Astrocyte (in vitro differentiated cells and primary cell): ENCODE results near the gene CFI. TPM values are rescaled to one million over a fixed set of nuclear protein-coding genes. Genes with fewer than 3 reads are reported as not detected.

ENCODE experiments used
- DNase-seq: peaks from one replicate; pipeline ENCODE4 v3.0.0-alpha.2; 2010; ENCODE audit warnings: low read depth
- FAIRE-seq: peaks from 2 replicates; lab custom pipeline; 2011; peaks lifted over from hg19 to GRCh38; lab: Jason Lieb, UNC
- H2AFZ ChIP-seq: 2 replicates; pipeline ENCODE4 v1.6.0; 2012; ENCODE audit warnings: low read depth, low read length, inconsistent platforms
- H3K27ac ChIP-seq: 2 replicates; pipeline ENCODE4 v1.5.1; 2011; ENCODE audit warnings: low read depth, low read length, inconsistent platforms
- H3K27me3 ChIP-seq: 2 replicates; pipeline ENCODE4 v1.6.0; 2011; ENCODE audit warnings: low read length, inconsistent platforms; ENCODE audit not compliant: insufficient read depth
- H3K36me3 ChIP-seq: 2 replicates; pipeline ENCODE4 v1.5.1; 2011; ENCODE audit warnings: low read length, inconsistent platforms; ENCODE audit not compliant: insufficient read depth
- H3K4me1 ChIP-seq: 2 replicates; pipeline ENCODE4 v1.5.1; 2011; ENCODE audit warnings: low read length, inconsistent platforms; ENCODE audit not compliant: insufficient read depth
- H3K4me2 ChIP-seq: 2 replicates; pipeline ENCODE4 v1.6.0; 2012; ENCODE audit warnings: low read length, inconsistent platforms
- H3K4me3 ChIP-seq: 2 replicates; pipeline ENCODE4 v1.5.1; 2011; ENCODE audit warnings: low read depth, mild to moderate bottlenecking, low read length, inconsistent platforms; ENCODE audit not compliant: insufficient read depth
- H3K79me2 ChIP-seq: 2 replicates; pipeline ENCODE4 v1.6.0; 2012; ENCODE audit warnings: mild to moderate bottlenecking, low read length, inconsistent platforms; ENCODE audit not compliant: insufficient read depth
- H3K9ac ChIP-seq: 2 replicates; pipeline ENCODE4 v1.6.0; 2012; ENCODE audit warnings: mild to moderate bottlenecking, low read length, inconsistent platforms
- H3K9me3 ChIP-seq: 2 replicates; pipeline ENCODE4 v1.5.1; 2012; ENCODE audit warnings: low read depth, mild to moderate bottlenecking, low read length, inconsistent platforms; ENCODE audit not compliant: insufficient read depth
- H4K20me1 ChIP-seq: 2 replicates; pipeline ENCODE4 v1.6.0; 2012; ENCODE audit warnings: low read length, inconsistent platforms; ENCODE audit not compliant: insufficient read depth
- H3K27ac Mint-ChIP-seq: one replicate; pipeline ENCODE4 v1.8.0; 2021; ENCODE audit warnings: mild to moderate bottlenecking, mixed read lengths; ENCODE audit not compliant: unreplicated experiment
- H3K27me3 Mint-ChIP-seq: one replicate; pipeline ENCODE4 v1.8.0; 2021; ENCODE audit warnings: low read depth, mixed read lengths; ENCODE audit not compliant: unreplicated experiment
- H3K36me3 Mint-ChIP-seq: one replicate; pipeline ENCODE4 v1.8.0; 2021; ENCODE audit warnings: low read depth, mixed read lengths; ENCODE audit not compliant: unreplicated experiment
- H3K4me1 Mint-ChIP-seq: one replicate; pipeline ENCODE4 v1.8.0; 2021; ENCODE audit warnings: low read depth, mixed read lengths; ENCODE audit not compliant: unreplicated experiment
- H3K4me3 Mint-ChIP-seq: one replicate; pipeline ENCODE4 v1.8.0; 2021; ENCODE audit warnings: mild to moderate bottlenecking, moderate library complexity, mixed read lengths; ENCODE audit not compliant: unreplicated experiment
- H3K9me3 Mint-ChIP-seq: one replicate; pipeline ENCODE4 v1.8.0; 2021; ENCODE audit warnings: mild to moderate bottlenecking, mixed read lengths; ENCODE audit not compliant: unreplicated experiment
- CTCF ChIP-seq: IDR thresholded peaks from 2 replicates; pipeline ENCODE4 v1.5.1; 2011; ENCODE audit warnings: low read depth, mild to moderate bottlenecking, inconsistent platforms, low read length, moderate library complexity; ENCODE audit not compliant: insufficient read depth
- EZH2 ChIP-seq: IDR thresholded peaks from 2 replicates; pipeline ENCODE4 v1.6.1; 2012; ENCODE audit warnings: mild to moderate bottlenecking, low read length, inconsistent platforms; ENCODE audit not compliant: insufficient read depth
- total RNA-seq: library from RNA; stranded (reverse); gene quantifications from 2 replicates; pipeline ENCODE4 v1.2.1, GENCODE V29; 2021

Gene CFI
- total RNA-seq, 1 donor from 2014 or later: not detected

- FAIRE-seq: no peak
Observed at GRCh38 chr4:109803924-109804571, 2.2 kb upstream of the CFI start.

GRCh38 chr4:109801099-109801789, 555 bp downstream of the CFI start:
- no peaks in the 10 kb centered on the region for H3K9me3 Mint-ChIP-seq
- Histone ChIP-seq H3K4me3 (no peak overlapping the region), H3K36me3 (no peaks in the 10 kb centered on the region), H3K9me3 (no peaks in the 10 kb centered on the region), H3K9ac (peak overlapping the region; percentile 34), H2AFZ (no peak overlapping the region), H3K79me2 (no peaks in the 10 kb centered on the region), H3K4me2 (peak overlapping the region; percentile 36), H4K20me1 (no peaks in the 10 kb centered on the region), H3K27me3 (no peaks in the 10 kb centered on the region), H3K27ac (no peak overlapping the region), H3K4me1 (peaks cover 5% of the 10 kb centered on the region)
- FAIRE-seq (no peak), DNase-seq (no peak)
- peaks cover 2% of the 10 kb centered on the region for H3K27me3 Mint-ChIP-seq
- no peaks in the 10 kb centered on the region for H3K4me1 Mint-ChIP-seq
- H3K36me3 Mint-ChIP-seq: no peaks in the 10 kb centered on the region
- H3K27ac Mint-ChIP-seq: no peak overlapping the region
- no peak for TF ChIP-seq CTCF
- no peak for TF ChIP-seq EZH2
- H3K4me3 Mint-ChIP-seq: no peak overlapping the region

More at GRCh38 chr4:109803924-109804571, 2.2 kb upstream of the CFI start:
- Histone ChIP-seq H2AFZ (peak overlapping the region; percentile 18), H3K27ac (no peak overlapping the region), H3K9me3 (no peaks in the 10 kb centered on the region), H4K20me1 (no peaks in the 10 kb centered on the region), H3K9ac (no peak overlapping the region), H3K27me3 (no peaks in the 10 kb centered on the region), H3K36me3 (no peaks in the 10 kb centered on the region), H3K4me2 (no peak overlapping the region), H3K4me1 (peaks cover 5% of the 10 kb centered on the region), H3K4me3 (no peak overlapping the region), H3K79me2 (no peaks in the 10 kb centered on the region)
- no peak overlapping the region for H3K27ac Mint-ChIP-seq
- no peaks in the 10 kb centered on the region for H3K9me3 Mint-ChIP-seq
- peaks cover 2% of the 10 kb centered on the region for H3K27me3 Mint-ChIP-seq
- no peak overlapping the region for H3K4me3 Mint-ChIP-seq
- DNase-seq: peak; percentile 58
- H3K36me3 Mint-ChIP-seq: no peaks in the 10 kb centered on the region
- no peaks in the 10 kb centered on the region for H3K4me1 Mint-ChIP-seq
- TF ChIP-seq CTCF (peak; percentile 50), EZH2 (no peak)

GRCh38 chr4:109798866-109799265, 2.9 kb downstream of the CFI start:
- Histone ChIP-seq H3K9ac (no peak overlapping the region), H4K20me1 (no peaks in the 10 kb centered on the region), H3K4me3 (no peak overlapping the region), H3K4me2 (no peak overlapping the region), H3K27me3 (no peaks in the 10 kb centered on the region), H3K36me3 (no peaks in the 10 kb centered on the region), H3K4me1 (peaks cover 5% of the 10 kb centered on the region), H3K9me3 (no peaks in the 10 kb centered on the region), H3K27ac (no peak overlapping the region), H3K79me2 (no peaks in the 10 kb centered on the region), H2AFZ (no peak overlapping the region)
- TF ChIP-seq CTCF (no peak), EZH2 (no peak)
- H3K4me1 Mint-ChIP-seq: no peaks in the 10 kb centered on the region
- no peaks in the 10 kb centered on the region for H3K36me3 Mint-ChIP-seq
- no peaks in the 10 kb centered on the region for H3K27me3 Mint-ChIP-seq
- DNase-seq: no peak
- H3K27ac Mint-ChIP-seq: no peak overlapping the region
- no peak overlapping the region for H3K4me3 Mint-ChIP-seq
- FAIRE-seq: no peak
- peaks cover 7% of the 10 kb centered on the region for H3K9me3 Mint-ChIP-seq
